ENCODE measurements around the gene E2F1.

E2F1 gene

GRCh38 chr20:33668466-33669155 lies 17.6 kb downstream of the E2F1 start:
- H3K4me1 ChIP-seq = peaks cover 26% of the 10 kb centered on the region
- no peak overlapping the region for H2AFZ ChIP-seq
- H3K27me3 ChIP-seq (ENCODE audit: control insufficient read depth, insufficient read depth, low read length) = no peaks in the 10 kb centered on the region
- H3K9ac ChIP-seq = no peak overlapping the region
- H3K4me2 ChIP-seq (ENCODE audit: low read length) = no peak overlapping the region
- TF ChIP-seq CTCF (IDR thresholded peaks at IDR 0.05) = no peak
- no peaks in the 10 kb centered on the region for H3K79me2 ChIP-seq
- no peaks in the 10 kb centered on the region for H3K9me3 ChIP-seq (ENCODE audit: control insufficient read depth, low read length)
- no peak overlapping the region for H3K4me3 ChIP-seq (ENCODE audit: low read depth, low read length)
- H3K36me3 ChIP-seq (ENCODE audit: control insufficient read depth, insufficient read depth, low read length) = no peaks in the 10 kb centered on the region
- no peak overlapping the region for H3K27ac ChIP-seq

GRCh38 chr20:33667676-33668465 lies 18.3 kb downstream of the E2F1 start:
- Histone ChIP-seq H3K27me3 (ENCODE audit: control insufficient read depth, insufficient read depth, low read length) (no peaks in the 10 kb centered on the region), H3K79me2 (no peaks in the 10 kb centered on the region), H3K9ac (no peak overlapping the region), H2AFZ (peak overlapping the region; percentile 98), H3K36me3 (ENCODE audit: control insufficient read depth, insufficient read depth, low read length) (no peaks in the 10 kb centered on the region), H3K9me3 (ENCODE audit: control insufficient read depth, low read length) (no peaks in the 10 kb centered on the region), H3K4me2 (ENCODE audit: low read length) (peak overlapping the region; percentile 70), H3K4me1 (peaks cover 22% of the 10 kb centered on the region), H3K27ac (peak overlapping the region; percentile 80), H3K4me3 (ENCODE audit: low read depth, low read length) (peak overlapping the region; percentile 44)
- TF ChIP-seq CTCF (IDR thresholded peaks at IDR 0.05) = peak; percentile 96

GRCh38 chr20:33667245-33667675 lies 18.9 kb downstream of the E2F1 start:
- H3K4me1 ChIP-seq = peaks cover 21% of the 10 kb centered on the region
- peak overlapping the region; percentile 44 for H3K4me3 ChIP-seq (ENCODE audit: low read depth, low read length)
- no peaks in the 10 kb centered on the region for H3K79me2 ChIP-seq
- H3K4me2 ChIP-seq (ENCODE audit: low read length) = peak overlapping the region; percentile 70
- no peak for TF ChIP-seq CTCF (IDR thresholded peaks at IDR 0.05)
- H3K27ac ChIP-seq = peak overlapping the region; percentile 80
- H2AFZ ChIP-seq = peak overlapping the region; percentile 98
- H3K9ac ChIP-seq = no peak overlapping the region
- no peaks in the 10 kb centered on the region for H3K27me3 ChIP-seq (ENCODE audit: control insufficient read depth, insufficient read depth, low read length)
- H3K9me3 ChIP-seq (ENCODE audit: control insufficient read depth, low read length) = no peaks in the 10 kb centered on the region
- no peaks in the 10 kb centered on the region for H3K36me3 ChIP-seq (ENCODE audit: control insufficient read depth, insufficient read depth, low read length)

GRCh38 chr20:33666293-33667244 lies 19.6 kb downstream of the E2F1 start, which contains the start of gene ACTL10:
ACTL10 (plus strand) TSS chr20:33666943; CDS start chr20:33667498, 555 bp downstream.
- H3K9me3 ChIP-seq (ENCODE audit: control insufficient read depth, low read length) = no peaks in the 10 kb centered on the region
- H3K9ac ChIP-seq = no peak within 1 kb of the TSS
- peaks cover 21% of the 10 kb centered on the region for H3K4me1 ChIP-seq
- peak within 1 kb of the TSS; percentile 44 for H3K4me3 ChIP-seq (ENCODE audit: low read depth, low read length)
- H3K27me3 ChIP-seq (ENCODE audit: control insufficient read depth, insufficient read depth, low read length) = no peaks in the 10 kb centered on the region
- peak within 1 kb of the TSS; percentile 70 for H3K4me2 ChIP-seq (ENCODE audit: low read length)
- peak within 1 kb of the TSS; percentile 98 for H2AFZ ChIP-seq
- no peaks in the 10 kb centered on the region for H3K79me2 ChIP-seq
- H3K36me3 ChIP-seq (ENCODE audit: control insufficient read depth, insufficient read depth, low read length) = no peaks in the 10 kb centered on the region
- H3K27ac ChIP-seq = peak within 1 kb of the TSS; percentile 80
- peak; percentile 41 for TF ChIP-seq CTCF (IDR thresholded peaks at IDR 0.05)
